ENCODE data around the gene ADM. TPM values are rescaled to one million over a fixed set of nuclear protein-coding genes. Genes with fewer than 3 reads are reported as not detected.

The ADM gene
- total and polyA plus RNA-seq, 4 experiments from 2014 or later = 0.31 to 0.53 (median 0.49) TPM; not detected in 1

- Histone ChIP-seq H3K4me3 (ENCODE audit: low read length in 2 of 2) (no peak overlapping the region), H3K4me1 (ENCODE audit: insufficient read depth, low read length) (no peaks in the 10 kb centered on the region), H3K27ac (ENCODE audit: low read depth, low read length) (no peak overlapping the region), H3K27me3 (ENCODE audit: insufficient read depth, low read length) (no peaks in the 10 kb centered on the region), H3K36me3 (ENCODE audit: insufficient read depth, low read length) (no peaks in the 10 kb centered on the region), H3K9me3 (ENCODE audit: control insufficient read depth in 1 of 2, low read length in 2 of 2) (no peaks in the 10 kb centered on the region)
- no peak for DNase-seq
- intact Hi-C loops (cut with micrococcal nuclease) = no loop called here
- POLR2A ChIA-PET (ENCODE audit: partially characterized antibody) = no interaction called here
- Mint-ChIP-seq H3K4me1 (no peaks in the 10 kb centered on the region), H3K36me3 (no peaks in the 10 kb centered on the region), H3K9me3 (peaks cover 0 to 3% (median 0%) of the 10 kb centered on the region in 8 donors), H3K4me3 (no peak overlapping the region), H3K27me3 (peaks cover 11 to 15% of the 10 kb centered on the region in 2 donors), H3K27ac (no peak overlapping the region)
- CTCF ChIA-PET (ENCODE audit: partially characterized antibody) = interaction anchor here (1.6 kb wide), 1 partner anchor 17 kb away, joined by 6 read pairs; no protein-coding TSS in a partner anchor
These were observed 45.5 kb downstream of the ADM start for GRCh38 chr11:10350334-10350733.

- H3K27me3 ChIP-seq (ENCODE audit: insufficient read depth, low read length) = no peaks in the 10 kb centered on the region
- POLR2A ChIA-PET (ENCODE audit: partially characterized antibody) = no interaction called here
- H3K27ac Mint-ChIP-seq = no peak overlapping the region
These were observed 46.5 kb downstream of the ADM start for GRCh38 chr11:10351435-10351764.

GRCh38 chr11:10351765-10352641 lies 47.1 kb downstream of the ADM start:
- intact Hi-C loops (cut with micrococcal nuclease) = no loop called here
- Mint-ChIP-seq H3K4me1 (no peaks in the 10 kb centered on the region), H3K4me3 (no peak overlapping the region), H3K9me3 (peaks cover 0 to 2% (median 0%) of the 10 kb centered on the region in 8 donors), H3K27ac (no peak overlapping the region), H3K36me3 (no peaks in the 10 kb centered on the region), H3K27me3 (peaks cover 17 to 29% of the 10 kb centered on the region in 2 donors)
- no peak for DNase-seq
- Histone ChIP-seq H3K9me3 (ENCODE audit: control insufficient read depth in 1 of 2, low read length in 2 of 2) (no peaks in the 10 kb centered on the region), H3K4me1 (ENCODE audit: insufficient read depth, low read length) (no peaks in the 10 kb centered on the region), H3K27ac (ENCODE audit: low read depth, low read length) (no peak overlapping the region), H3K27me3 (ENCODE audit: insufficient read depth, low read length) (no peaks in the 10 kb centered on the region), H3K4me3 (ENCODE audit: low read length in 2 of 2) (no peak overlapping the region), H3K36me3 (ENCODE audit: insufficient read depth, low read length) (no peaks in the 10 kb centered on the region)
- CTCF ChIA-PET (ENCODE audit: partially characterized antibody) = no interaction called here
- POLR2A ChIA-PET (ENCODE audit: partially characterized antibody) = no interaction called here

More at GRCh38 chr11:10351435-10351764, 46.5 kb downstream of the ADM start:
- H3K4me1 Mint-ChIP-seq = no peaks in the 10 kb centered on the region
- Histone ChIP-seq H3K36me3 (ENCODE audit: insufficient read depth, low read length) (no peaks in the 10 kb centered on the region), H3K4me3 (ENCODE audit: low read length in 2 of 2) (no peak overlapping the region), H3K4me1 (ENCODE audit: insufficient read depth, low read length) (no peaks in the 10 kb centered on the region), H3K9me3 (ENCODE audit: control insufficient read depth in 1 of 2, low read length in 2 of 2) (no peaks in the 10 kb centered on the region), H3K27ac (ENCODE audit: low read depth, low read length) (no peak overlapping the region)
- intact Hi-C loops (cut with micrococcal nuclease) = no loop called here
- H3K36me3 Mint-ChIP-seq = no peaks in the 10 kb centered on the region
- CTCF ChIA-PET (ENCODE audit: partially characterized antibody) = no interaction called here
- peaks cover 15 to 24% of the 10 kb centered on the region in 2 donors for H3K27me3 Mint-ChIP-seq
- H3K4me3 Mint-ChIP-seq = no peak overlapping the region
- no peak for DNase-seq
- H3K9me3 Mint-ChIP-seq = peaks cover 0 to 2% (median 0%) of the 10 kb centered on the region in 8 donors

- H3K36me3 ChIP-seq (ENCODE audit: insufficient read depth, low read length) = no peaks in the 10 kb centered on the region
- no peak overlapping the region for H3K27ac ChIP-seq (ENCODE audit: low read depth, low read length)
- Mint-ChIP-seq H3K27ac (no peak overlapping the region), H3K9me3 (no peaks in the 10 kb centered on the region), H3K27me3 (peaks cover 16 to 29% of the 10 kb centered on the region in 2 donors), H3K36me3 (no peaks in the 10 kb centered on the region), H3K4me1 (no peaks in the 10 kb centered on the region), H3K4me3 (no peak overlapping the region)
- no peaks in the 10 kb centered on the region for H3K4me1 ChIP-seq (ENCODE audit: insufficient read depth, low read length)
- no peak for DNase-seq
- CTCF ChIA-PET (ENCODE audit: partially characterized antibody) = no interaction called here
- H3K27me3 ChIP-seq (ENCODE audit: insufficient read depth, low read length) = no peaks in the 10 kb centered on the region
- H3K9me3 ChIP-seq (ENCODE audit: control insufficient read depth in 1 of 2, low read length in 2 of 2) = no peaks in the 10 kb centered on the region
- POLR2A ChIA-PET (ENCODE audit: partially characterized antibody) = no interaction called here
- H3K4me3 ChIP-seq (ENCODE audit: low read length in 2 of 2) = no peak overlapping the region
- intact Hi-C loops (cut with micrococcal nuclease) = no loop called here
These were observed 48.2 kb downstream of the ADM start for GRCh38 chr11:10352921-10353550.

- Histone ChIP-seq H3K4me3 (ENCODE audit: low read length in 2 of 2) (no peak overlapping the region), H3K36me3 (ENCODE audit: insufficient read depth, low read length) (no peaks in the 10 kb centered on the region), H3K27ac (ENCODE audit: low read depth, low read length) (no peak overlapping the region), H3K4me1 (ENCODE audit: insufficient read depth, low read length) (no peaks in the 10 kb centered on the region), H3K27me3 (ENCODE audit: insufficient read depth, low read length) (no peaks in the 10 kb centered on the region), H3K9me3 (ENCODE audit: control insufficient read depth in 1 of 2, low read length in 2 of 2) (no peaks in the 10 kb centered on the region)
- H3K27me3 Mint-ChIP-seq = peaks cover 19 to 29% of the 10 kb centered on the region in 2 donors
- H3K9me3 Mint-ChIP-seq = peaks cover 0 to 2% (median 0%) of the 10 kb centered on the region in 8 donors
- no peak overlapping the region for H3K4me3 Mint-ChIP-seq
- no peaks in the 10 kb centered on the region for H3K36me3 Mint-ChIP-seq
- H3K4me1 Mint-ChIP-seq = no peaks in the 10 kb centered on the region
- peak overlapping the region in 2 of 7 donors; percentile 24 to 39 for H3K27ac Mint-ChIP-seq
- intact Hi-C loops (cut with micrococcal nuclease) = no loop called here
- no peak for DNase-seq
- ChIA-PET CTCF (ENCODE audit: partially characterized antibody) (interaction anchor here (1.0 kb wide), 1 partner anchor 12 kb away, joined by 3 read pairs; no protein-coding TSS in a partner anchor), POLR2A (ENCODE audit: partially characterized antibody) (no interaction called here)
These were observed 49.5 kb downstream of the ADM start for GRCh38 chr11:10354389-10354788.

- H3K36me3 ChIP-seq (ENCODE audit: insufficient read depth, low read length) = no peaks in the 10 kb centered on the region
- POLR2A ChIA-PET (ENCODE audit: partially characterized antibody) = no interaction called here
These were observed 50.4 kb downstream of the ADM start for GRCh38 chr11:10355257-10355661.

GRCh38 chr11:10356161-10356560 lies 51.3 kb downstream of the ADM start:
- H3K27ac ChIP-seq (ENCODE audit: low read depth, low read length) = no peak overlapping the region
- no peak for DNase-seq
- Mint-ChIP-seq H3K4me1 (no peaks in the 10 kb centered on the region), H3K27me3 (peaks cover 27 to 30% of the 10 kb centered on the region in 2 donors), H3K27ac (no peak overlapping the region), H3K4me3 (no peak overlapping the region), H3K9me3 (peaks cover 0 to 8% (median under 1%) of the 10 kb centered on the region in 8 donors), H3K36me3 (no peaks in the 10 kb centered on the region)
- H3K27me3 ChIP-seq (ENCODE audit: insufficient read depth, low read length) = no peaks in the 10 kb centered on the region
- no peaks in the 10 kb centered on the region for H3K4me1 ChIP-seq (ENCODE audit: insufficient read depth, low read length)
- ChIA-PET POLR2A (ENCODE audit: partially characterized antibody) (no interaction called here), CTCF (ENCODE audit: partially characterized antibody) (interaction anchor here (1.7 kb wide), 1 partner anchor 11 kb away, joined by 8 read pairs; no protein-coding TSS in a partner anchor)
- no peak overlapping the region for H3K4me3 ChIP-seq (ENCODE audit: low read length in 2 of 2)
- no peaks in the 10 kb centered on the region for H3K36me3 ChIP-seq (ENCODE audit: insufficient read depth, low read length)
- intact Hi-C loops (cut with micrococcal nuclease) = no loop called here
- H3K9me3 ChIP-seq (ENCODE audit: control insufficient read depth in 1 of 2, low read length in 2 of 2) = no peaks in the 10 kb centered on the region

More at GRCh38 chr11:10355257-10355661, 50.4 kb downstream of the ADM start:
- Mint-ChIP-seq H3K36me3 (no peaks in the 10 kb centered on the region), H3K27me3 (peaks cover 24 to 30% of the 10 kb centered on the region in 2 donors), H3K4me1 (no peaks in the 10 kb centered on the region), H3K9me3 (peaks cover 0 to 5% (median 0%) of the 10 kb centered on the region in 8 donors), H3K4me3 (no peak overlapping the region), H3K27ac (no peak overlapping the region)
- CTCF ChIA-PET (ENCODE audit: partially characterized antibody) = interaction anchor here (1.0 kb wide), 1 partner anchor 11 kb away, joined by 3 read pairs; no protein-coding TSS in a partner anchor
- Histone ChIP-seq H3K4me1 (ENCODE audit: insufficient read depth, low read length) (no peaks in the 10 kb centered on the region), H3K9me3 (ENCODE audit: control insufficient read depth in 1 of 2, low read length in 2 of 2) (no peaks in the 10 kb centered on the region), H3K27ac (ENCODE audit: low read depth, low read length) (no peak overlapping the region), H3K4me3 (ENCODE audit: low read length in 2 of 2) (no peak overlapping the region), H3K27me3 (ENCODE audit: insufficient read depth, low read length) (no peaks in the 10 kb centered on the region)
- intact Hi-C loops (cut with micrococcal nuclease) = no loop called here
- DNase-seq = no peak
